IPS DF 19.7 (cell line): ENCODE measurements around the gene PDE4D.

Source experiments
- DNase-seq: peaks from one replicate; pipeline ENCODE4 v3.0.0-alpha.2; 2013; ENCODE audit warnings: low read depth, low spot score

The PDE4D gene

GRCh38 chr5:59893429-59894227 lies at the start of gene PDE4D:
Gene PDE4D, minus strand, starts transcription at chr5:59893726.
- DNase-seq, result peak; percentile 70

DNA sequence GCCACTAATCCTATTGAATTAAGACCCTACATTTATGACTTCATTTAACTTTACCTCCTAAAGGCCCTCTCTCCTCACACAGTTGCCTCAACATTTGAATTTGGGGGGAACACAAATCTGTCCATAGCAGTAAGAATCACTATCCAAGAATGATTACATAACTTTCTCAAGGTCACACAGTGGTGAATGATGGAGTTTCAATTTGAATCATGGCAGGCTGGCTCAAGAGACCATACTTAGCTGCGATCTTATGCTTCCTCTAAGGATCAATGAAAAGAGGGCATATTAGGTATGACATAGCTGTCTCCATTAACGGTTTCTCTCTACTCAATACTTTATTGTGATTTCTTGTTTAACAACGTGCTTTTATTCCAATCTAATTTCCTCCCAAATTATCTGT lies 44.1 kb upstream of the PDE4D start:
- no peak for DNase-seq

- DNase-seq, result no peak
Measured at GRCh38 chr5:59923465-59923864, 29.9 kb upstream of the PDE4D start.

GRCh38 chr5:59922220-59922619 lies 28.7 kb upstream of the PDE4D start:
- no peak for DNase-seq

GRCh38 chr5:59921816-59922215 lies 28.3 kb upstream of the PDE4D start:
- no peak for DNase-seq

GRCh38 chr5:59919484-59919883 lies 26.0 kb upstream of the PDE4D start:
- no peak for DNase-seq

- DNase-seq, result no peak
Measured at GRCh38 chr5:59917121-59917520, 23.6 kb upstream of the PDE4D start.

DNA sequence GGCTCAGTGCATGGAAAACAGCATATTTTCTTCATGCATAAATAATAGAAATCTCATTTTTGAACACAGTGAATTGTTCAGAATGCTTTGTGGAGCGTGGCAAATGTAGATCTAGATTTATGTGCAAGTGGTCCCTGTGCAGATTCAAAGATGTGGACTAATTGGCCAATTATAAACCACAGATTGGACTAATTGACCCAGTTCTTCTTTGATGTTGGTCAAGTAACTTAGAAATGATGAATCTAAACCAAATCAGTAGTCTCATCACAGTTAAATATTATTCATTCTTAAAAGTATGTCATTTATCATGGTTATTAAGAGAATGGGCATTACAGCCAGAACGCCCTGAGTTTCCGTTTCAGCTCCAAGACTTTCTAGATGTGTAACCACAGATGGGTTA lies 11.7 kb upstream of the PDE4D start:
- DNase-seq, result no peak

DNA sequence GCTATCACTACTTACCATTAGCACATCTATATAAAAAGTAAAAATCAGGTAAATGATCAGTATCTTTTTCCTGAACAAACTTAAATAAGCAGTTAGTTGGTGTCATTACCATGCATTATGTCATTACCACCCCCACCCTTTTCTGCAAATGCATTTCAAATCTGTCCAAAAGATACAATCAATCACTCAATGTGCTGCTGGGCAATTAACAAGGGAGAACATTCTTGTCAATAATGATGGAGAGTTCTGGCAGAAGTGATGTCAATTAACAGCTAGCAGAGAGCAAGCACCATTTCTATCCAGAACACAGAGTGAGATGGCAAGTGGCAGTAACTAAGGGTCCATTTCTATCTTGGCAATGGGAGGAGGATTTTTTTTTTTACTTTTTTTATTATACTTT lies 3.5 kb upstream of the PDE4D start:
- no peak for DNase-seq

- no peak for DNase-seq
Measured at GRCh38 chr5:59891962-59892643, 1.4 kb downstream of the PDE4D start.

DNA sequence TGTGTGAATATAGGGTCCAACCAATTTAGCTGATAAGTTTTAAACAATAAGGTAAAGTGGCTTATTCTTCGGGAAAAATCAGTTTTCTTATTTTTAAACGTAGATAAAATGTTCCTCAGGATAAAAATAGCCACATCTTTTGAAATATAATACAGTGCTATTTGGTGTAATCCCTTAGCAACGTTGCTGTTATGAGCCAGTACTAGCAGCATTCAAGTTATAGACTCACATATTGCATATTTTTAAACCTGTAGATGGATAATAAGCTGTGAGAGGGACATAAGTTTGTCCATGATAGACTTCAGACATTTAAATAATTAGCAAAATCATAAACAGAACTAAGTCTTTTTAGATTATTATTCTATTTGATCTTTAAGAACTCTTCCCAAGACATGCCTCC lies 6.3 kb downstream of the PDE4D start:
- DNase-seq, result no peak

DNA sequence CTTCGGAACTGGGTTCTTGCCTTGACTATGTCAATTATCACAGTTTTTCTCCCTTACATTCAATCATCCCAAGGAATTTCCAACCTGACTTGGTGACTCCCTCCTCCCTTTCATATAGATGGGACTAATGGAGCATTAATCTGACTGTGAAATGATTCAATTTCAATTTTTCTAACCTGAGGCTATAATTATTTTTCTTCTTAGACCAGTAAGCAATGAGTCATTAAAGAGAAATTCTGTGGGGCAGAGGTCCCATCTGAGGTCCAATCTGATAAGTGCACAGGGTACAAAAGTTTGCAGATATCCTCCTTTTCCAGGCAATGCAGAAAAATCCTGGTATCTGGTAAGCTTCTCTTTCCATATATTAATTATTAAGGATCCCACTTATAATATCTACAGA lies 18.9 kb downstream of the PDE4D start:
- no peak for DNase-seq

GRCh38 chr5:59873113-59873512 lies 20.4 kb downstream of the PDE4D start:
- no peak for DNase-seq

DNA sequence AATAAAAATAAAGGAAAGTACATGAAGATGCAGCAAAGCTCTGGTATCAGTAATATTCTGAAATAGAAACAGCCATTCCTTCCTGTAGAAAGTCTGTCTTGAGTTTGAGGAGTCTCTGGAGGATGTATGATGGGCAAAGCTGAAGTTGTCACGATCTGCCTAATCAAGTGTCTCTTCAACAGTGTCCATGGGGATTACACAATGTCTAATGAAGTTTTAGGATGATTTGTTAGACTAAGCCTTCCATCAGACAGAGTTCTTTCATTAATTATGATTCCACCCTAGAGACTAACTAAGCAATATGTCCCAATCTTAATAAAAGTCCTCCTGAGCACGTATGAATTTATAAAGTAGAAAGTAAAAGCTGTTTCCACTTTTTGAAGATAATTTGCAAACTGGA lies 26.9 kb downstream of the PDE4D start:
- no peak for DNase-seq

DNA sequence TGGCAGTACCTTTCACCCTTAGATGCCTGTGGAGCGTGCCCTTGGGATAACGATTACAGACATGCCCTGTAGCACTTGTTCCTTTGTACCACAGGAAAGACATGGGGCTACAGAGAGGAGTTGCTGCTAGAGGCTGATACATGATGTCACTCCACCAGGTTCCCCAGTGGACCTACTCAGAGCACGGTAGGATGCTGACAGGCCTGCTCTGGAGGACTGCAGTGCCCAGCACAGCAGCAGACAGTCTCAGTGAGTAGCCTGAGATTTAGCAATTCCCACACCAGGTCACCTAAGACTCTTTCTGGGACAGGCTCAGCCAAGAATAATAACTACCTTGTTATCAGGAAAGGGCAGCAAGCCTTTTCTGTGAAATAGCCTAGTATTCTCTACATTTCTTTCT lies 28.8 kb downstream of the PDE4D start:
- no peak for DNase-seq

DNA sequence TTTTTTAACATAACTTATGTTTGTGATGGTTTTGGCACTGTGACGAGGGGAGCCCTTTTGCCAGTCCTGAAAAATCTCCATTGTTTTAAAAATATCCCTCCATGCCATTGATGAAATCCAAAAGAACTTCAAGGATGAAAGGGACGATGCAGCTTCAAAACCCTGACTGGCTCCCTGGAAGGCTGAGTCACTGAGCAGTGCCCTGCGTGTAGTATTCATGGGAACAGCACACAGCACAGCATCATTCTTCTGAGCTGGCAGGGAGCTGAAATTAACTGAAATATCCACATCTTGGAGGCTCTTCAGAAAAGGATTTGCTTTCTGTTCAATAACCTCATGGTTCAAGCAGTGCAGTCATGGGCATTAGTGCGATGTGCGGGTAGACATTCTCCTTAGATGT lies 29.7 kb downstream of the PDE4D start:
- DNase-seq, result no peak

- no peak for DNase-seq
Measured at GRCh38 chr5:59856358-59856757, 37.2 kb downstream of the PDE4D start.

GRCh38 chr5:59850766-59851165 lies 42.8 kb downstream of the PDE4D start:
- DNase-seq, result no peak

DNA sequence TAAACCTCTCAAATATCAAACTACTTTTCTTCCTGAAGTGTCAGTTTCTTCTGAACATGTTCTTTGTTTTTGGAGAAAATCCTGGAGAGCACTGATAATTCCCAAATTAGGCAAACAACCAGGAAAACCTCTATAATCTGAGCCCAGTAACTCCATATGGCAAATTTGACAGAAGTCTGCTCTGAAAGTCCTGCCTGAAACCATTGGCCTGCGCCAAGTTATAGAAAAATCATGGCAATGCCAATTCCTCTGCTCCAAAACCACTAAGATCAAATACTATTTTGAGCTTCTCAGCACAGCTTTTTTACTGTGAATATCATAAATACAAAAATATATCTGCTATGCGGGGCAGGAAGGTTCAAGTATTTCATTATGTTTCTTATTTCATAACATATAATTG lies 45.9 kb downstream of the PDE4D start:
- no peak for DNase-seq

DNA sequence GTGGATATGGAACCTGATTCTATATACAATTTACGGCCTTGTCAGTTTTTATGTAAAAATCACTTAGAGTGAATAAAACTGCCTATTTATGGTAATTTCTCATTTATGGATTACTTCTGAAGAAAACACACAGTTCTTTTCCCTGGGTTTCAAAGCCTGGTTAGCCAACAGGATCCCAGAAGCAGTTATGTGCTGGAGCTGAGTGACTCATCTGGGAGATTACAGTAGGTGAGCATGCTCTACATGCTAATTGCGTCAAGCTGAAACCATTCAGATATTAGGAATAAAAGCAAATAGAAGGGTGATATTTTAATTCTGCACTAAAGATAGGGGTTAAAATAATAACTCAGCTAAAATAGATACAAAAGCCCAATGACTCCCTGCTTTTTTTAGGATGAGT lies 47.8 kb downstream of the PDE4D start:
- DNase-seq, result no peak

DNA sequence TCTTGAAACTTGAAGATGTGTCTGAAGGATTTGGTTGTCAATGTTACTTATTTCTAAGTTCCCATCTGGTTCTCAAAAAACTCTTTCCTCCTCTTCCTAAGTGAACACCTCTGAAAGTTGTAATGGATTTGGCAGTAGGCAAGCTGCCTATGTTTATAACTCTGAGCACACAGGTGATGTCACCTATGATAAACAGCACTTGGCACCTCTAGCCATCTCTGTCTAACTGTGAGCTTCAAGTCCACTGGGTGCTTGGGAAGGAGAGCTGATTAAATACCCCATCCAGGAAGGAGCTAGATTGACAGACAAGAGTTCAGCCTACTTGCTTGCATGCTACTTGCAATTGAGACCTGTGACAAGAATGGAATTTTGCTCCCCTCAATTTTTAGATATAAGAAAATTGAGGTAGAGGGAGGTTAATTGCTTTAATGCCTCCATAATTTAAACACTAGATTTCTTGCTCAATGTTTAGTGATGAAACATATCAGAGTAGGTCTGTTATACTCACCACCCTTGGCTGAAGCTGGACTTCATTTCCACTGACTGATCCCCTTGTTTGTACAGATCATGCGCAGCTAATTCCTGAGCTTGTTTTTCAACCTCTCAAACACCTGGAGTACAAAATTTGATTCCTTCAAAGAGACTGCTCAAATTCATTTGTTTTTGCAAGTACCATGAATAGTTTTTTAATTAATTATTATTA lies 49.9 kb downstream of the PDE4D start:
- DNase-seq, result no peak

- no peak for DNase-seq
Measured at GRCh38 chr5:59842999-59843398, 50.5 kb downstream of the PDE4D start.

DNA sequence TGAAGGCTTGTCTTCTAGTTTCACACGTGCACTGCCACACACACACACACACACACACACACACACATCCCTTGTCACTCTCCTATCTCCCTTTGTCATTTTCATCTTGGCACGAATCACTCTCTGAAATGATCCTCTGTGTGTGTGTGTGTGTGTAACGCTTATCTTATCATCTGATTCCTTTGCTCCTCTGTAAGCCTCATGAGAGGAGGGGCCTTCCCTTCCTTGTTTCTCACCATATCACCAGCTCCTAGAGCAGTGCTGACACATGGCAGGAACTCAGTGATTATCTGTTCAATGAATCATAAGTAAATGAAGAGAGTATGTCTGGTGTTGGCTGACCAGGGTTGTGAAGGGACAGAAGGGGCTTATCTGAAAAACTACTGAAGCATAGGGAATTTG lies 53.3 kb downstream of the PDE4D start:
- no peak for DNase-seq
